T47D (cell line): ENCODE measurements around the gene SS18L1.
A peak's percentile ranks its signal among the peaks of the same experiment; 100 is the strongest.
"Not testable (repeated sequence)": the region's sequence is repeated elsewhere in the genome, so short reads cannot be mapped to it uniquely, and the experiment has no call there.

Experiments
- DNase-seq, 2 experiments: peaks; one replicate each; pipeline versions ENCODE4 v3.0.0 to v3.0.0-alpha.2; 2011 to 2012; ENCODE audit warnings: low read depth in 1 of 2, low spot score in 1 of 2
- JUND ChIP-seq: IDR thresholded peaks from 2 replicates; pipeline ENCODE4 v1.6.1; 2012; ENCODE audit warnings: low read depth
- in situ Hi-C: cut with HindIII; loops from 2 replicates; pipeline ENCODE4 v1.10.0; 2016; ENCODE audit warnings: low sequenced_read_pairs, low pct_unique_long_range_greater_than_20kb

SS18L1 gene

GRCh38 chr20:62146019-62146755, 2.6 kb downstream of the SS18L1 start:
- no peak for TF ChIP-seq JUND
- in situ Hi-C loops: no loop called here
- DNase-seq: no peak

- no peak for DNase-seq
- TF ChIP-seq JUND: no peak
- in situ Hi-C loops: no loop called here
These were observed 3.6 kb downstream of the SS18L1 start for GRCh38 chr20:62147125-62147524.

- in situ Hi-C loops: no loop called here
- TF ChIP-seq JUND: no peak
- DNase-seq: no peak
These were observed 4.0 kb downstream of the SS18L1 start for GRCh38 chr20:62147528-62147927.

GRCh38 chr20:62148383-62148782, 4.8 kb downstream of the SS18L1 start:
- in situ Hi-C loops, DNase-seq: not testable (repeated sequence)

- in situ Hi-C loops: no loop called here
- no peak for TF ChIP-seq JUND
- DNase-seq: no peak
These were observed 5.3 kb downstream of the SS18L1 start for GRCh38 chr20:62148908-62149314.

GRCh38 chr20:62149532-62150309, 6.2 kb downstream of the SS18L1 start:
- in situ Hi-C loops: no loop called here
- no peak for TF ChIP-seq JUND
- DNase-seq: no peak

GRCh38 chr20:62150310-62150575, 6.7 kb downstream of the SS18L1 start:
- TF ChIP-seq JUND: no peak
- in situ Hi-C loops: no loop called here
- no peak for DNase-seq

GRCh38 chr20:62151225-62151624, 7.7 kb downstream of the SS18L1 start:
- in situ Hi-C loops: no loop called here

GRCh38 chr20:62151835-62152364, 8.3 kb downstream of the SS18L1 start:
- no peak for DNase-seq
- TF ChIP-seq JUND: no peak
- in situ Hi-C loops: no loop called here

More at GRCh38 chr20:62151225-62151624, 7.7 kb downstream of the SS18L1 start:
- TF ChIP-seq JUND: no peak
- no peak for DNase-seq

- in situ Hi-C loops: no loop called here
- TF ChIP-seq JUND: no peak
- no peak for DNase-seq
These were observed 12.1 kb downstream of the SS18L1 start for GRCh38 chr20:62155428-62156253.

- in situ Hi-C loops: no loop called here
- TF ChIP-seq JUND: no peak
- DNase-seq: no peak
These were observed 12.6 kb downstream of the SS18L1 start for GRCh38 chr20:62156254-62156556.

GRCh38 chr20:62156592-62157386, 13.2 kb downstream of the SS18L1 start:
- DNase-seq: peak; percentile 71 to 88
- in situ Hi-C loops: no loop called here
- TF ChIP-seq JUND: no peak
